ENCODE measurements around the gene SIL1.

Gene SIL1

DNA sequence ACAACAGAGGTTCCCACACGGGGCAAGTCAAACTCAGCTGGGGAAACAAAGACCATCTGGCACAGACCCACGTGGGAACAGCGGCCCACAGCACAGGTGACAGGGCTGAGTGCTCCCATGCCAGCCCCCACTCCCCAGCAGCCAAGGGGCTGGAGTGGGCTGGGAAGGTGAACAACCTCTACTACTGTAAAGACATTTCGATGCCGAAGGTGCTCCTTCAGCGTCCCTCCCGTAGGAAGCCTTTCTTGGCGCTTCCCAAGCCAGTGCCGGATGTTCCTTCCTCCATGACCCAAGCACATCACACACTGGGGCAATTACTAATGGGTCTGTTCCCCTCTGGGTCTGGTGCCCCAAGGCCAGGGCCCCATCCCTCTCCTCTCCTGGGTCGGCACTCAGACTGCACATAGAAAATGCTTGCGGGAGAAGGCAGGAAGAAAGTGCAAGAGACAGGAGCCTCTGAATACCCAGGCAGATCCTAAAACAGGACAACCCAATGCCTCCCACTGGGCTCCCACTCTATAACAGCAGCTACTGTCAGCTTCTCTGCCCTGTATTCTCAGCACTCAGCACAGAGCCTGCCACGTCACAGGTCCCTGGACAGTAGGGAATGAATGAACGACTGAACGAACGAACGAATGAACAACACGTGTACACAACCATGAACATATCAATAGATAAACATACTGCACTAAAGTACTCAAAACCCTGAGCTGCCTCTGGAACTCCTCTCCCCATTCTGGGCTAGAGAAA lies 246.0 kb downstream of the SIL1 start:
- H3K4me3 ChIP-seq, result no peak overlapping the region
- no peak for DNase-seq (ENCODE audit: low spot score in 2 of 2)
- H3K4me1 ChIP-seq, result no peaks in the 10 kb centered on the region
- H3K27me3 ChIP-seq (ENCODE audit: low read depth), result no peaks in the 10 kb centered on the region
- H3K36me3 ChIP-seq (replicated peaks), result no peaks in the 10 kb centered on the region
- in situ Hi-C loops (cut with MboI; ENCODE audit: low sequenced_read_pairs), result no loop called here
- H3K9me3 ChIP-seq, result no peaks in the 10 kb centered on the region

DNA sequence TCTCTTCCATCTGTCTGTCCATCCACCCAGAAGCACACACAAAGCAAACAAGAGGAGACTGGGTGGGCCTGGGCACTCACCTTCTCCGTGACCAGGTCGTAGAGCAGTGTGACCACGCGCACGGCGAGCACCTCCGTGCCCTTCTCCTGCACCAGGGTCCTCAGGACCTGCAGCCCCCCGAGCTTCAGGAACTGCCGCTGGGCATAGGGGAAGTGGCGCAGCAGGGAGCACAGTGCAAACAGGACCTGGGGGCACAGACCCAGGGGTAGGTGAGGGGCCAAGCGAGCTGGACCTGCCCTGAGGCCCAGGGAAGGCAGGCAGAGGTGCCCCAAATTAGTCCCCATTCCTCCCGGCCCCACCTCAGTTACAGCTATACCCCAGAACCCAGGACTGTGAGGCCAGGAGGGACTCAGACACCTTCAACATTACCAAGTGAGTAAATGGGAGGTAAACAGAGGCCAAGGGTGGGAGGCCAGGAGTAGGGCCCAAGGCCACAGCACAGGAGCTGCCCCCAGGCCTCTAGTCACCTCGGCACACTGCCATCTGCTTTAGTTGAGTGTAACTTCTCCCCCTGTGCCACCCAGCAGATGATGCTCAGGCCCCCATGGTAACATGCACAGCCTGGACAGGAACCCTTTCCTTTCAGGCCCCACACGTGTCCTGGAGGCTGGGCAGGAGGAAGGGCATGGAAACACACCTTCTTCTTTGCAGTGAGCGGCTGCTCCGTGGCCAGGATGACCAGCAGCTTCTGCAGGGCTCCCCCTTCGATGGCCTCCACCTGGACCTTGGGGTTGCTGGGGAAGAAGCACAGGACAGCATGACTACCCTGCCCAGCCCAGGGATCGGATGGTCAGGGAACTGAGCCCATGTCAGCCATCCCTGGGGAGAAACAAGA lies 246.8 kb downstream of the SIL1 start:
- H3K4me1 ChIP-seq, result no peaks in the 10 kb centered on the region
- H3K4me3 ChIP-seq, result no peak overlapping the region
- no peaks in the 10 kb centered on the region for H3K27me3 ChIP-seq (ENCODE audit: low read depth)
- in situ Hi-C loops (cut with MboI; ENCODE audit: low sequenced_read_pairs), result no loop called here
- H3K9me3 ChIP-seq, result no peaks in the 10 kb centered on the region
- DNase-seq (ENCODE audit: low spot score in 2 of 2), result no peak
- no peaks in the 10 kb centered on the region; the same call in 1 of the 2 replicates for H3K36me3 ChIP-seq (replicated peaks)

DNA sequence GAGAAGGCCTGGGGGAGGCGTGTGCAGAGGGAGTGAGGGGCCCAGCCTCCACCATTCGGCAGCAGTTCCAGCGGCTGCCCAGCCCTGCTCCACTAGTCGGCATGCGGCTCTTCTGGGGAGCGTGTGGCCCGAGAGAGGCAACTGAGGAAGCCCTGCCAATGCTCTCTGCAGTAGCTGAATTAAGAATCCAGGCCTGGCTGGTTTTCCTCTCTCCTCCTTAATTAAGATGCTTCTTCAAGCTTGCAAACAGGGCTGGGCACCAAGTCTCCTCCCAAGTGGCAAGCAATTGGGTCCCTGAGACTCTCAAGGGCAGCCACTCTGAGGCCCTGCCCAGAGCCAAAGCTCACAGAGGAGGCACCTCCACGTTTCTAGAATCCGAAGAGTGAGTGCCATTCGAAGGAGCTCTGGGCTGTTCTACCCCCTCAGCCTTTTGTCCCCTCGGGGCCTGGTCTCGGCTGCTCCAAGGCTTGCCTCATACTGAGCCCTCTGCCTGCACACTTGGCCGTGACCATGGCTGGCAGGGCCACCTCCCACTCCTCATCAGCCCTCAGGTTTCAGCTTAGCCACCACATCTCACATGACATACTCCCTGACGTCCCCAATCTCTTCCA lies 247.6 kb downstream of the SIL1 start:
- H3K4me1 ChIP-seq, result no peaks in the 10 kb centered on the region
- no peaks in the 10 kb centered on the region for H3K27me3 ChIP-seq (ENCODE audit: low read depth)
- no peak for DNase-seq (ENCODE audit: low spot score in 2 of 2)
- H3K36me3 ChIP-seq (replicated peaks), result no peaks in the 10 kb centered on the region; the same call in 1 of the 2 replicates
- H3K4me3 ChIP-seq, result no peak overlapping the region
- in situ Hi-C loops (cut with MboI; ENCODE audit: low sequenced_read_pairs), result no loop called here
- H3K9me3 ChIP-seq, result no peaks in the 10 kb centered on the region

DNA sequence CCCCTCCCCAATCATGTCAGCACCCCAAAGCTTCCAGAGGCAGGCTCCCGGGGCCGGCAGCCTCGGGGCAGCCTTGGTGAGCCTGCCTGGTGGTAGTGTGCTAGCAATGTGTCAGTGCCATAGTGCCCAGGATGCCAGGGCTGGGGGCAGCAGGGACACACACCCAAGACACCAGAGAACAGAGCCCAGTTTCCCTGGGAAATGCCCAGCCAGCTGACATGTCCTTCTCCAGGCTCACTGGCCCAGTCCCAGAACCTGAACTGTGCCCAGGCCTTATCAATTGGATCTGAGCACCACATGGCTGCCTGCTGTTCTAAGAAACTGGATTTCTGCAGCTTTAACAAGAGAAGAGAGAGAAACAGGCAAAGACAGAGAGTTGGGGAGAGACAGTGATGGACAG lies 248.2 kb downstream of the SIL1 start:
- no peaks in the 10 kb centered on the region; the same call in 1 of the 2 replicates for H3K36me3 ChIP-seq (replicated peaks)
- no peaks in the 10 kb centered on the region for H3K27me3 ChIP-seq (ENCODE audit: low read depth)
- H3K9me3 ChIP-seq, result no peaks in the 10 kb centered on the region
- H3K4me1 ChIP-seq, result no peaks in the 10 kb centered on the region
- no peak overlapping the region for H3K4me3 ChIP-seq
- no peak for DNase-seq (ENCODE audit: low spot score in 2 of 2)
- in situ Hi-C loops (cut with MboI; ENCODE audit: low sequenced_read_pairs), result no loop called here

DNA sequence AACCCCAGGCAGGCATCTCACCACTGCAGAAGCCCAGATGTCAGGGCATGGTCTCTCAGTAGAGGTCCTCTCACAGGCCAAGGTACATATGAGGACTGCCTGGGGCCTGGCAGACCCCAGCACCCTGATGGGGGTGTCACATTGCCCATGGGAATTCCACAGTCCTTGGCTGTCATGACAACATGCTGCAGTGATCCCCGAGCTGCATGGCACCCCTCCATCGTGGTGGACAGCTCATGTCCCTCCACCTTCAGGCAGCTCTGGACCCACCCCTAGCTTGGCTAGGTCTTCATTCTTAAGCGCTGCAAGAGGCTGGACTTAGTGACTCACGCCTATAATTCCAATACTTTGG lies 249.0 kb downstream of the SIL1 start:
- Histone ChIP-seq H3K27me3 (ENCODE audit: low read depth) (no peaks in the 10 kb centered on the region), H3K4me1 (no peaks in the 10 kb centered on the region), H3K9me3 (no peaks in the 10 kb centered on the region), H3K4me3 (no peak overlapping the region), H3K36me3 (replicated peaks) (no peaks in the 10 kb centered on the region; the same call in 1 of the 2 replicates)
- DNase-seq (ENCODE audit: low spot score in 2 of 2), result no peak
- in situ Hi-C loops (cut with MboI; ENCODE audit: low sequenced_read_pairs), result no loop called here

DNA sequence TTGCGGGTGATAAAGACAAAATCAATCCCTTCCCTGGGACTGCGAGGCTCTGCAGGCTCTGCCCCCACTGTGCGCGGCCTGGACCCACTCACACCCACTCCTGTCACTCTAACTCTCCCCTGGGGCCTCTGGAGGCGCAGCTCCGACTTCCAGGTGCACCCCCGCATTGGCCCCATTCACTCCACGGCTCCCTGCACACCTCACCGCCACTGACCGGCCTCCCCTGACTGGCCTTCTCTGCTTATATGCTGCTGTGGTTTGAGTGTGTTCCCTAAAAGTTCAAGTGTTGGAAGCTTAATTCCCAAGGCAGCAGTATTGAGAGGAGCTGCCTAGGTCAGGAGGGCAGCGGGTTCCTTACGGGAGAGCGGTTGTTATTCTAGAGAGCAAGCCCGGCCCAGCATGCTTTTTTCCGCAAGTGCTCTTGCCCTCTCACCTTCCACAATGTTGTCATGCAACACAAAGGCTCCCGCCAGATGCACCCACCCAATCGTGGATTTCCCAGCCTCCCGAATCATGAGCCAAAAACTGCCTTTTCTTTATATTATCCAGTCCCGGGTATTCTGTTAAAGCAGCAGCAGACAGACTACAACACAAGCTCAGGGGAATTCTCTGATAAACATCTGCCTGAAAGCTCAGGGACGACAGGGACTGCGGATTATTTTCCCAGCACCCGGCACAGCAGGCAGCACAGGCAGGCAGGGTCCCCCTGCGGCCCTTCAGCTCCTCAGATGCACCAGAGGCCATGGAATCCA lies 249.5 kb downstream of the SIL1 start:
- Histone ChIP-seq H3K4me3 (no peak overlapping the region), H3K9me3 (no peaks in the 10 kb centered on the region), H3K4me1 (no peaks in the 10 kb centered on the region), H3K36me3 (replicated peaks) (no peaks in the 10 kb centered on the region; the same call in 1 of the 2 replicates), H3K27me3 (ENCODE audit: low read depth) (no peaks in the 10 kb centered on the region)
- no peak for DNase-seq (ENCODE audit: low spot score in 2 of 2)
- in situ Hi-C loops (cut with MboI; ENCODE audit: low sequenced_read_pairs), result no loop called here

DNA sequence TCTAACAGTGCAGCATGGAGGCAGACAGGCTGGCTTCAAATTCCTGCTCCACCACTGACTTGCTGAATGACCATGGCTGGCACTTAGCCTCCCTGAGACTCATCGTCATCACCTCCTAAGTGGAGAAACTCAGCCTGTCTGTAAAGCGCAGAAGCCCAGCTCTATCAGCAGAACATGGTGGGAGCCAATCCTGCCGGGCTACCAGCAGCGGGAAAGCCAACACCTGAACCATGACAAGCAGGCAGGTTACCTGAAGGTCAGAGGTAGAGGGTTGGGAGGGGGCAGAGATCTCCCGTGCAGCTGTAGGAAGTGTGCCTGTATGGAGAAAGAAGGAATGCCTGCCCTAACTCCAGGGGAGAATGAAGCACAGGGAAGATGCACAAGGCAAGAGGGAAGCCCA lies 250.4 kb downstream of the SIL1 start:
- Histone ChIP-seq H3K27me3 (ENCODE audit: low read depth) (no peaks in the 10 kb centered on the region), H3K9me3 (no peaks in the 10 kb centered on the region), H3K4me3 (no peak overlapping the region), H3K36me3 (replicated peaks) (no peaks in the 10 kb centered on the region; the same call in 1 of the 2 replicates), H3K4me1 (no peaks in the 10 kb centered on the region)
- DNase-seq (ENCODE audit: low spot score in 2 of 2), result no peak
- in situ Hi-C loops (cut with MboI; ENCODE audit: low sequenced_read_pairs), result no loop called here

DNA sequence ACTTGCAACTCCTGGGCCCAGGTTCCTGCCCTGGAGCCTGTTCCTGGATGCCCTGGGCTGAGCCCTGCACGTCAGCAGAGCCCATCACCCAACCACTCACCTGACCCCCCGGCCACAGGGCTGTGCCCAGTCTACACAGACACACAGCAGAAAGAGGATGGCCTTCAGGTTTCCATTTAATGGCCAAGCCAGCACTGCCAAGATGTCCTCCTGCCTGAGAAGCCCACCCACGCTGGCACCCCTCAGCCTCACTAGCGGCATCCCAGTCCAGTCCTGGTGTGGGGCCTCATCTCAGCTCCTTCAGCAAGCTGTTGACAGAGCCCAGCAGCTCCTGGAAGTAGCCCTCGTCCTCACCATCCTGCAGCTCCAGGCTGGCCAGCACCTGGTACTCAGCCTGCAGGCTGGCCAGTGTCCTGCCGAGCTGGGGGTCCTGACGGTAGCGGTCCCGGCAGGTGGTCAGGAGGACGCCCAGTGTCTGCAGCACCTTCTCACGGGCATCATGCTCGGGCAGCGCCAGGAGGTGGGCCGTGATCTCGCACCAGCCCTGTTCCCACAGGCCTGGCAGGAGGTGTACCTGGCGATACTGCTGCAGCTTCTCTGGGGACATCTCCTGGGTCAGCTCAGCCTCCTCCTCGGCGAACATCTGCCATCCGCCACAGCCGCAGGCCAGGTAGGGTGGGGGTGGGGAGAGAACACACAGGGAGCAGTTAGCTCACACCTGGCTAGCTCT lies 251.2 kb downstream of the SIL1 start:
- H3K4me1 ChIP-seq, result no peaks in the 10 kb centered on the region
- no peaks in the 10 kb centered on the region; the same call in 1 of the 2 replicates for H3K36me3 ChIP-seq (replicated peaks)
- no peak for DNase-seq (ENCODE audit: low spot score in 2 of 2)
- in situ Hi-C loops (cut with MboI; ENCODE audit: low sequenced_read_pairs), result no loop called here
- no peaks in the 10 kb centered on the region for H3K9me3 ChIP-seq
- no peaks in the 10 kb centered on the region for H3K27me3 ChIP-seq (ENCODE audit: low read depth)
- H3K4me3 ChIP-seq, result no peak overlapping the region

DNA sequence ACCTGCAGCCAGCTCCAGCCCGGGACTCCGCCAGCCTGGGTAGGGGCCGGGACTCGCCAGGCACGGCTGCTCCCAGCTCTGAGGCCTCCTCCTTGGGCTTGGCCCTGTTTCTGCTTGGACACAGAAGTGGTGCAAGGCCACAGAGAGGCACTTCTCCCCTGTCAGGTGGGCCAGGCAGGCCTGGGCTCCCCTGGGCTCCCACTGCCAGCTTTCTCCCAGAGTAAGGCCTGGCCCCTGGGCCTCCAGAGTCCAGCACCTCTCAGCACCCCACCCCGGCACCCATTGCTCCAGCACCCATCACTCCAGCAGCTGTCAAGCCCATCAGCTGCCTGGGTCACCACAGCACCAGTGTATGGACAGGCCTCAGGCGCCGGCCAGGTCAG lies 251.9 kb downstream of the SIL1 start:
- peak in 1 of 2 experiments; percentile 41 for DNase-seq (ENCODE audit: low spot score in 2 of 2)
- Histone ChIP-seq H3K9me3 (no peaks in the 10 kb centered on the region), H3K36me3 (replicated peaks) (no peaks in the 10 kb centered on the region; the same call in 1 of the 2 replicates), H3K4me3 (no peak overlapping the region), H3K4me1 (no peaks in the 10 kb centered on the region), H3K27me3 (ENCODE audit: low read depth) (no peaks in the 10 kb centered on the region)
- in situ Hi-C loops (cut with MboI; ENCODE audit: low sequenced_read_pairs), result no loop called here

DNA sequence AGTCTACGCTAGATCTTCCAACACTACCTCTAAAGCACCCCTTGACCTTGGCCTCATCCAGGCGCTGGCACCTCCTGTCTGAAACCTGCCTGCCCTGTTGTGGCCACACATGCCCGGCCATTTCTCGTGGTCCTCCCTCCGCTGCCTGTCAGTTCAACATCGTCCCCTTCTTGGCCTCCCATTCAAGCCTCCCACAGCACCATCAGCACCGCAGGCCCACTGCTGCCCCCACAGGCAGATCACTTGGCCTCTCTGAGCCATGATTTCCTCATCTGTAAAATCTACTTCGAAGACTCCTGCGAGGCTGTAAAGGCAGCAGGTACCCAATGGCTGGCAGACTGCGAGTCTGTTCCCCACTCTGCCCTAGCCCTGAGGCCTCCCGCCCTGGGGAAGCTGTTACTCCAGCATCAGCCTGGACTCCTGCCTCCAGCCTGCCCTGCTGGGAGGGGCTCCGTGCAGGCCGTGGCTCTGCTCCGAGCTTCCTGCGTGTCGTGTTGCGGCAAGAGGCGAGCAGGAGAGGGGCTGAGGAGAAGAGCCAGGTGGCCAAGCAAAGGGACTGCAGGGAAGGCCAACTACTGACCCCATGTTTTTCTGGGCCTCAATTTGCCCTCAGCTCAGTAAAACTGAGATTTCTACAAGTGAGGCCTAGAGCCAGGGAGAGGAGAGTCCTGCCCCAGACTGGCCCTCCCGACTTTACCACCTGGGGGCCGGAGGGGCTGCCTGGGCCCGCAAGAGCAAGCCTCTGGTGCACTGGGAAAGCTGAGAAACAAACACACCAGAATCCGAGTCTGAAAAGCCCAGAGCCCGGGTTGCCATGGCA lies 252.5 kb downstream of the SIL1 start:
- H3K36me3 ChIP-seq (replicated peaks), result no peaks in the 10 kb centered on the region; the same call in 1 of the 2 replicates
- no peaks in the 10 kb centered on the region for H3K27me3 ChIP-seq (ENCODE audit: low read depth)
- H3K4me3 ChIP-seq, result no peak overlapping the region
- in situ Hi-C loops (cut with MboI; ENCODE audit: low sequenced_read_pairs), result no loop called here
- H3K9me3 ChIP-seq, result no peaks in the 10 kb centered on the region
- no peaks in the 10 kb centered on the region for H3K4me1 ChIP-seq
- no peak for DNase-seq (ENCODE audit: low spot score in 2 of 2)

DNA sequence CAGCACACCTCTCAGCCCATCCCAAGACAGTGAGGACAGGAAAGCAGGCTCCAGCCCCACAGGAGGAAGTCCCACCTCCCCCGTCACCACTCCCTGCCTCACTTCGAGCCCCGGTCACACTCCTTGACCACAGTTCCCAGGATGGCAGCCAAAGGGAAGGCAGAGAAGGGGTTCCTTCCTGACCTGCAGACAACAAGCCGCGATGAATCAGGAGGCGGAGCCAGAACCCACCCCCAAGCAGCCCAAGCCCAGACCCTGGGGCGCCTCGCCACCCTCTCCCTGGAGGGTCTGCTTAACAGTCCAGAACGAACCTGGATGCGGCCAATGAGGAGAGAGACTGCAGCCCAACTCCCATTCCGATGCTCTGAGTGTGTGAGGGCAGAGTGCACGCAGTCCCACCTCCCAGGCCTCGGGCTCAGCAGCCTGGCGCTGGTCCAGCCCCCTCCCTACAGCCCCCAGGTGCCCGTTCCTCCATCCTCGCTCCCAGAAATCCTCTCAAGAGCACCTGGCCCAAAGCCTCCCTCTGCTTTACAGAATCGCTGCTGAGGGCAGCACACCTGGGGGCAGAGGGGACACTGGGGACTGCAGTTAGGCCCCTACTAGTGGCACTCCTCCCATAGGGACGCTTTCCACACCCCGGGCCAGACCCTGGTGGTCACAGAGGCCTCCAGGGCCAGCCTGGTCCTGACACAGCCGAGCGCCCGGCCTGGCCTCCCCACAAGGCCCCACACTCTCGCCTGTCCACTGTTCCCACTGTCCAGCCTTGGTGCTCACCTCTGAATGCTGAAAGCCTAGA lies 253.4 kb downstream of the SIL1 start:
- no peak for DNase-seq (ENCODE audit: low spot score in 2 of 2)
- Histone ChIP-seq H3K36me3 (replicated peaks) (no peaks in the 10 kb centered on the region; the same call in 1 of the 2 replicates), H3K9me3 (no peaks in the 10 kb centered on the region), H3K4me3 (no peak overlapping the region), H3K4me1 (no peaks in the 10 kb centered on the region), H3K27me3 (ENCODE audit: low read depth) (no peaks in the 10 kb centered on the region)
- in situ Hi-C loops (cut with MboI; ENCODE audit: low sequenced_read_pairs), result no loop called here

All from HAP-1 (cell line).